ENCODE data around the gene REC114.
"Not testable (repeated sequence)": the region's sequence is repeated elsewhere in the genome, so short reads cannot be mapped to it uniquely, and the experiment has no call there.

Gene REC114

GRCh38 chr15:73482166-73482565, 39.2 kb downstream of the REC114 start:
- H3K4me3 ChIP-seq (ENCODE audit: low read depth, low read length), result no peak overlapping the region
- TF ChIP-seq CTCF (IDR thresholded peaks at IDR 0.05; ENCODE audit: borderline replicate concordance, insufficient read depth, low read depth, low read length), result no peak

- no peak overlapping the region for H3K4me3 ChIP-seq (ENCODE audit: low read depth, low read length)
- TF ChIP-seq CTCF (IDR thresholded peaks at IDR 0.05; ENCODE audit: borderline replicate concordance, insufficient read depth, low read depth, low read length), result no peak
These were observed 40.1 kb downstream of the REC114 start for GRCh38 chr15:73483053-73483452.

- no peak for TF ChIP-seq CTCF (IDR thresholded peaks at IDR 0.05; ENCODE audit: borderline replicate concordance, insufficient read depth, low read depth, low read length)
- no peak overlapping the region for H3K4me3 ChIP-seq (ENCODE audit: low read depth, low read length)
These were observed 42.4 kb downstream of the REC114 start for GRCh38 chr15:73485372-73485771.

- H3K4me3 ChIP-seq (ENCODE audit: low read depth, low read length), result not testable (repeated sequence)
These were observed 42.9 kb downstream of the REC114 start for GRCh38 chr15:73485885-73486284.

GRCh38 chr15:73488698-73489097, 45.7 kb downstream of the REC114 start:
- no peak overlapping the region for H3K4me3 ChIP-seq (ENCODE audit: low read depth, low read length)
- no peak for TF ChIP-seq CTCF (IDR thresholded peaks at IDR 0.05; ENCODE audit: borderline replicate concordance, insufficient read depth, low read depth, low read length)

GRCh38 chr15:73493922-73494321, 51.0 kb downstream of the REC114 start:
- no peak overlapping the region for H3K4me3 ChIP-seq (ENCODE audit: low read depth, low read length)
- TF ChIP-seq CTCF (IDR thresholded peaks at IDR 0.05; ENCODE audit: borderline replicate concordance, insufficient read depth, low read depth, low read length), result no peak

- no peak for TF ChIP-seq CTCF (IDR thresholded peaks at IDR 0.05; ENCODE audit: borderline replicate concordance, insufficient read depth, low read depth, low read length)
- H3K4me3 ChIP-seq (ENCODE audit: low read depth, low read length), result no peak overlapping the region
These were observed 52.2 kb downstream of the REC114 start for GRCh38 chr15:73495181-73495580.

- no peak overlapping the region for H3K4me3 ChIP-seq (ENCODE audit: low read depth, low read length)
- TF ChIP-seq CTCF (IDR thresholded peaks at IDR 0.05; ENCODE audit: borderline replicate concordance, insufficient read depth, low read depth, low read length), result no peak
These were observed 57.7 kb downstream of the REC114 start for GRCh38 chr15:73500696-73501095.
